Caco-2 (cell line): ENCODE measurements around the gene USH2A. TPM values are rescaled to one million over a fixed set of nuclear protein-coding genes. Genes with fewer than 3 reads are reported as not detected.

Source experiments
- BruUV-seq: library from RNA; stranded (reverse); fragments of 400-500 nt; replicated peaks from 2 replicates; lab custom pipeline; 2021; lab: Mats Ljungman, UMichigan
- CTCF ChIA-PET: fragments of 300-600 bp; sonication (Branson Sonifier 250); formaldehyde crosslinking; loops from one replicate; lab custom pipeline; 2022; ENCODE audit warnings: antibody characterized with exemption; lab: Charles Lee
- POLR2A ChIA-PET: fragments of 300-600 bp; sonication (Branson Sonifier 250); formaldehyde crosslinking; loops from one replicate; lab custom pipeline; 2022; ENCODE audit warnings: antibody characterized with exemption; lab: Charles Lee
- DNase-seq, 2 experiments: peaks; one replicate each; pipeline versions ENCODE4 v3.0.0 to v3.0.0-alpha.2; 2020 to 2022
- H3K27me3 ChIP-seq: replicated peaks from 2 replicates; pipeline ENCODE4 v1.6.0; 2011; ENCODE audit warnings: low read length; ENCODE audit not compliant: control insufficient read depth, insufficient read depth
- H3K36me3 ChIP-seq: 2 replicates; pipeline ENCODE4 v1.5.1; 2011; ENCODE audit warnings: low read length; ENCODE audit not compliant: control insufficient read depth, insufficient read depth
- H3K4me1 ChIP-seq: fragments of 250-450 bp; sonication (Bioruptor Pico); 2 replicates; pipeline ENCODE4 v1.5.1; 2020; ENCODE audit warnings: mild to moderate bottlenecking
- H3K4me3 ChIP-seq: 2 replicates; pipeline ENCODE4 v1.5.1; 2011; ENCODE audit warnings: low read depth, mild to moderate bottlenecking, control low read depth, low read length
- H3K9me3 ChIP-seq: fragments of 250-450 bp; sonication (Bioruptor Pico); 2 replicates; pipeline ENCODE4 v1.5.1; 2020; ENCODE audit warnings: mild to moderate bottlenecking, moderate library complexity
- H3K27ac Mint-ChIP-seq: one replicate; pipeline ENCODE4 v1.8.0; 2022; ENCODE audit warnings: mixed read lengths; ENCODE audit not compliant: unreplicated experiment
- H3K27me3 Mint-ChIP-seq: one replicate; pipeline ENCODE4 v1.8.0; 2022; ENCODE audit warnings: mixed read lengths; ENCODE audit not compliant: insufficient read depth, unreplicated experiment
- H3K36me3 Mint-ChIP-seq: one replicate; pipeline ENCODE4 v1.8.0; 2022; ENCODE audit warnings: mild to moderate bottlenecking, mixed read lengths; ENCODE audit not compliant: insufficient read depth, unreplicated experiment
- H3K4me1 Mint-ChIP-seq: one replicate; pipeline ENCODE4 v1.8.0; 2022; ENCODE audit warnings: low read depth, mixed read lengths; ENCODE audit not compliant: unreplicated experiment
- H3K4me3 Mint-ChIP-seq: one replicate; pipeline ENCODE4 v1.8.0; 2022; ENCODE audit warnings: mild to moderate bottlenecking, moderate library complexity, mixed read lengths; ENCODE audit not compliant: unreplicated experiment
- H3K9me3 Mint-ChIP-seq: one replicate; pipeline ENCODE4 v1.8.0; 2022; ENCODE audit warnings: mixed read lengths; ENCODE audit not compliant: unreplicated experiment
- intact Hi-C: fragments of 100-400 bp; cut with micrococcal nuclease; formaldehyde crosslinking; loops from one replicate; pipeline ENCODE4 v1.10.0; 2022; ENCODE audit not compliant: unreplicated experiment
- total RNA-seq: library from RNA; stranded (reverse); gene quantifications from 2 replicates; pipeline ENCODE4 v1.2.3, GENCODE V29; 2022
- TF ChIP-seq, protein P1 (sequence below), 2 experiments: fragments of 200-600 bp in 1 of 2; IDR thresholded peaks; 1 replicate in 1 of 2; 2 replicates in 1 of 2; pipeline versions ENCODE4 v1.5.1 to v1.8.0; 2011 to 2022; ENCODE audit warnings: antibody characterized with exemption in 1 of 2, control low read depth in 1 of 2, inconsistent platforms in 1 of 2, low read depth in 1 of 2, low read length in 1 of 2, mild to moderate bottlenecking in 1 of 2, moderate library complexity in 1 of 2; ENCODE audit not compliant: insufficient read depth in 1 of 2, severe bottlenecking in 1 of 2, unreplicated experiment in 1 of 2

The USH2A gene
- total RNA-seq, 1 experiment from 2014 or later = 0.11 TPM

DNA sequence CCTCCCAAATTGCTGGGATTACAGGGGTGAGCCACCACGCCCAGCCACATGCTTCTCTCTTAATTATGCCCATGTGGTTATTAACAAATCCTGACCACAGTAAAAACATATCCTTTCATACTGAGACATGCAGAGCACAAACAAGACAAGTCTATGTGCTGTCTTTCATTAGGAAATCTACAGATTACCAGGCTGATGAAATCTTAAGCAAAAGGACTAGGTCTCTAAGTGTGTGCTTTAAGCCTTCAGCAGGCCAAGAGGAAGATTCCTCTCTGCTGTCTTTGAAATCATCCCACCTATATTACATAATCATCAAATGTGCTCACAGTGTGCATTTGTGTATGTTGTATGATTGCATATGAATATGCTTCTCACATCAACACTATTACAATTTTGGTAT lies 436.8 kb downstream of the USH2A start:
- intact Hi-C loops = no loop called here
- H3K9me3 Mint-ChIP-seq = no peaks in the 10 kb centered on the region
- TF ChIP-seq, protein P1, sequence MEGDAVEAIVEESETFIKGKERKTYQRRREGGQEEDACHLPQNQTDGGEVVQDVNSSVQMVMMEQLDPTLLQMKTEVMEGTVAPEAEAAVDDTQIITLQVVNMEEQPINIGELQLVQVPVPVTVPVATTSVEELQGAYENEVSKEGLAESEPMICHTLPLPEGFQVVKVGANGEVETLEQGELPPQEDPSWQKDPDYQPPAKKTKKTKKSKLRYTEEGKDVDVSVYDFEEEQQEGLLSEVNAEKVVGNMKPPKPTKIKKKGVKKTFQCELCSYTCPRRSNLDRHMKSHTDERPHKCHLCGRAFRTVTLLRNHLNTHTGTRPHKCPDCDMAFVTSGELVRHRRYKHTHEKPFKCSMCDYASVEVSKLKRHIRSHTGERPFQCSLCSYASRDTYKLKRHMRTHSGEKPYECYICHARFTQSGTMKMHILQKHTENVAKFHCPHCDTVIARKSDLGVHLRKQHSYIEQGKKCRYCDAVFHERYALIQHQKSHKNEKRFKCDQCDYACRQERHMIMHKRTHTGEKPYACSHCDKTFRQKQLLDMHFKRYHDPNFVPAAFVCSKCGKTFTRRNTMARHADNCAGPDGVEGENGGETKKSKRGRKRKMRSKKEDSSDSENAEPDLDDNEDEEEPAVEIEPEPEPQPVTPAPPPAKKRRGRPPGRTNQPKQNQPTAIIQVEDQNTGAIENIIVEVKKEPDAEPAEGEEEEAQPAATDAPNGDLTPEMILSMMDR (IDR thresholded peaks at IDR 0.05; ENCODE audit: insufficient read depth in 1 of 2, low read depth in 1 of 2, low read length in 1 of 2, severe bottlenecking in 1 of 2, unreplicated experiment in 1 of 2) = no peak
- H3K36me3 ChIP-seq = no peaks in the 10 kb centered on the region
- POLR2A ChIA-PET = no interaction called here
- H3K4me1 Mint-ChIP-seq = peaks cover 12% of the 10 kb centered on the region
- no peak overlapping the region for H3K27ac Mint-ChIP-seq
- H3K27me3 ChIP-seq = no peaks in the 10 kb centered on the region
- no peaks in the 10 kb centered on the region for H3K9me3 ChIP-seq
- H3K27me3 Mint-ChIP-seq = no peaks in the 10 kb centered on the region
- H3K36me3 Mint-ChIP-seq = no peaks in the 10 kb centered on the region
- no peak overlapping the region for H3K4me3 ChIP-seq
- CTCF ChIA-PET = interaction anchor here (2.1 kb wide), 1 partner anchor 235 kb away, joined by 5 read pairs; no protein-coding TSS in a partner anchor
- BruUV-seq = no TSS peak
- no peak overlapping the region for H3K4me3 Mint-ChIP-seq
- DNase-seq = no peak
- no peaks in the 10 kb centered on the region for H3K4me1 ChIP-seq

DNA sequence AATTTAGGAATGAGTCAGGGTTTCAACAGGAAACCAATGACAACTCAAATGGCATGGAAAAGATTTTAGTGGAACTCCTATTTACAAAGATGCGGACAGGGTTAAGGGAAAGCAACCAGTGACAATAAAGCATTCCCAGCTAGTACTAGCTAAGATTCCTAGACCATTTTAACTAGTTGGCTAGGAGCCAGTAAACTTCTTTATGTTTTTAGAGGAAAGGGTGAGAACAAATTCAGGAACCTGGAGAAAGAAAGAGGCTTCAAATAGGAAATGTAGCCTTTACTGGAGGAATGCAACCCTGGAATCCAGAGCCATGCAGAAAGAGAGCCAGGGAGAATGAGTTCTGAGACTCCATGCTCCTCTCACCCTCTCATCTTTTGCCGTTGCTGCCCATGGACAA lies 439.6 kb downstream of the USH2A start:
- no peaks in the 10 kb centered on the region for H3K9me3 ChIP-seq
- intact Hi-C loops = no loop called here
- no peak overlapping the region for H3K4me3 ChIP-seq
- H3K36me3 ChIP-seq = no peaks in the 10 kb centered on the region
- TF ChIP-seq, protein P1 (IDR thresholded peaks at IDR 0.05; ENCODE audit: insufficient read depth in 1 of 2, low read depth in 1 of 2, low read length in 1 of 2, severe bottlenecking in 1 of 2, unreplicated experiment in 1 of 2) = no peak
- Mint-ChIP-seq H3K9me3 (no peaks in the 10 kb centered on the region), H3K4me3 (no peak overlapping the region), H3K36me3 (no peaks in the 10 kb centered on the region), H3K27ac (no peak overlapping the region), H3K27me3 (no peaks in the 10 kb centered on the region), H3K4me1 (peaks cover 7% of the 10 kb centered on the region)
- ChIA-PET POLR2A (no interaction called here), CTCF (no interaction called here)
- H3K27me3 ChIP-seq = no peaks in the 10 kb centered on the region
- no TSS peak for BruUV-seq
- no peak for DNase-seq
- H3K4me1 ChIP-seq = no peaks in the 10 kb centered on the region

DNA sequence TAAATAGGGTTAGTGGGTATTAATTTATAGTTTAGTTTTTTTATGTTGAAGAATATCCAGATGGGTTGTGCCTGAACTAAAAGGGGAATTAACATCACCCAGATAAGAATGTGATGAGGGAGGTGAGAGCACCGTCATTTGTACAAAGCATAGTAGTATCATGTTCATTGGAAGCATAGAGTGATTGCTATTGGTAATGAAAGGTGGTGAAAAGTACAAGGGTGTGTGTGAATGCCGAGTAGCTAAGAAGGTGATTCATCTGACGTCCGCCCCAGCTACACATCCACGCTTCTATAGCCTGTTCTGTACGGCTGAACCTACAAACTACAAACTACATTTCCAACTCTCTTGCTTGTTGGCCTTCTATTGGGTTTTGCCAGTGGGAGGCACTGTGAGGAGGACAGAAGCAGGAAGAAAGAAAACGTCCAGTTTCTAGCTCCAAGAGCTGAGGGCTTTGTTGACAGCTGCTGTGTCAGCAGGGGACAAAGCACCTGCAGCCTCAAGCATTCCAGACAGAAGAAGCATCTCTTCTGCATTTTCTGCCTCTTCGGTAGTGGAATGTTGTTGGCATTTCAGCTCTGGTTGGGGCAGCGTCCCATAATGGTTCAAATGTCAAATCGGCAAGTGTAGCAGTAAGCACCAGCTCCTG lies 451.3 kb downstream of the USH2A start:
- no peak for DNase-seq
- Mint-ChIP-seq H3K27me3 (no peaks in the 10 kb centered on the region), H3K27ac (no peak overlapping the region), H3K9me3 (no peaks in the 10 kb centered on the region), H3K4me1 (peaks cover 6% of the 10 kb centered on the region), H3K4me3 (no peak overlapping the region), H3K36me3 (no peaks in the 10 kb centered on the region)
- Histone ChIP-seq H3K4me1 (peaks cover 8% of the 10 kb centered on the region), H3K36me3 (no peaks in the 10 kb centered on the region), H3K9me3 (no peaks in the 10 kb centered on the region), H3K27me3 (no peaks in the 10 kb centered on the region), H3K4me3 (no peak overlapping the region)
- no TSS peak for BruUV-seq
- CTCF ChIA-PET = no interaction called here
- POLR2A ChIA-PET = no interaction called here
- intact Hi-C loops = no loop called here
- TF ChIP-seq, protein P1 (IDR thresholded peaks at IDR 0.05; ENCODE audit: insufficient read depth in 1 of 2, low read depth in 1 of 2, low read length in 1 of 2, severe bottlenecking in 1 of 2, unreplicated experiment in 1 of 2) = no peak
